Mucosa of descending colon (tissue), 3 donors: Measurements from ENCODE around the gene ZNF559. TPM values are rescaled to one million over a fixed set of nuclear protein-coding genes. Genes with fewer than 3 reads are reported as not detected.
"Not testable (repeated sequence)": the region's sequence is repeated elsewhere in the genome, so short reads cannot be mapped to it uniquely, and the experiment has no call there.

Experiments
- ATAC-seq: fragments of 200-7000 bp; cut with Tn5 transposase; one replicate; pipeline ENCODE4 v1.9.1; 2020; ENCODE audit warnings: mild to moderate bottlenecking, moderate library complexity
- DNase-seq, 3 donors: peaks; one replicate each; pipeline ENCODE4 v3.0.0-alpha.2; 2020
- H3K36me3 ChIP-seq: fragments of 200-600 bp; one replicate; pipeline ENCODE4 v1.8.0; 2021; ENCODE audit warnings: low read depth, mild to moderate bottlenecking
- H3K4me1 ChIP-seq: fragments of 200-600 bp; one replicate; pipeline ENCODE4 v1.8.0; 2021; ENCODE audit warnings: low read depth, mild to moderate bottlenecking
- H3K4me3 ChIP-seq: fragments of 200-600 bp; one replicate; pipeline ENCODE4 v1.8.0; 2021; ENCODE audit warnings: mild to moderate bottlenecking
- H3K9me3 ChIP-seq: fragments of 200-600 bp; one replicate; pipeline ENCODE4 v1.8.0; 2021; ENCODE audit warnings: mild to moderate bottlenecking
- CTCF ChIP-seq: fragments of 200-600 bp; IDR thresholded peaks from one replicate; pipeline ENCODE4 v1.8.0; 2022; ENCODE audit warnings: antibody characterized with exemption, mild to moderate bottlenecking
- intact Hi-C, 2 donors: fragments of 100-400 bp; cut with DNase I in 1 of 2; cut with micrococcal nuclease in 1 of 2; formaldehyde crosslinking; loops; one replicate each; pipeline versions ENCODE4 v1.11.0 to v1.11.1; 2022; cut with DNase I, micrococcal nuclease
- long read RNA-seq, 2 donors: library from polyadenylated mRNA; unstranded; transcript quantifications; one replicate each; pipeline ENCODE4 v2.0.0, GENCODE V29; 2019 to 2021
- total RNA-seq, 3 donors: library from RNA; stranded (reverse); fragmentation: NEBNext Ultra II Directional in 2 of 3; extraction: Animal tissue kit (Norgen Biotek cat#: 25700) in 2 of 3; gene quantifications; one replicate each; pipeline versions ENCODE4 v1.2.1 to v1.2.4, GENCODE V29; 2021 to 2023
- donor health status: DM: no; HTN: no; CAD: no; lungs with moderate emphysema.
- donor health status: DM: no; HTN: no; CAD: no.
- donor health status: DM: no; HTN: yes; CAD: no.

ZNF559 gene
- total RNA-seq: 10 to 100 TPM in 2 of 3 donors, 1 to 10 TPM in 1; 7.8 to 19.5 (median 10.4) TPM
- long read RNA-seq, donor 1, full-length matches to known transcripts: 2 of 8 reads
- long read RNA-seq, donor 1, partial matches to known transcripts: 3 of 8 reads
- long read RNA-seq, donor 1, other reads (novel, unspliced or antisense): 3 of 8 reads
- long read RNA-seq, donor 2, partial matches to known transcripts: 0 of 1 reads
- long read RNA-seq, donor 2, other reads (novel, unspliced or antisense): 1 of 1 reads

- peak; percentile 99 for ATAC-seq
- H3K36me3 ChIP-seq: no peaks in the 10 kb centered on the region
- no peaks in the 10 kb centered on the region for H3K4me1 ChIP-seq
- H3K4me3 ChIP-seq: peak within 1 kb of the TSS; percentile 63
- intact Hi-C loops: no loop called here
- peak; percentile 95 to 97 (median 95) for DNase-seq
- H3K9me3 ChIP-seq: peaks cover 52% of the 10 kb centered on the region
- no peak for TF ChIP-seq CTCF
These were observed at the start of gene ZNF559 for GRCh38 chr19:9323919-9324583. Gene ZNF559 (plus strand): TSS chr19:9324179. CDS start chr19:9338550, 14,371 bp downstream.

- intact Hi-C loops, ATAC-seq, DNase-seq, H3K4me3 ChIP-seq, H3K4me1 ChIP-seq, H3K36me3 ChIP-seq: not testable (repeated sequence)
- H3K9me3 ChIP-seq: peaks cover 46% of the 10 kb centered on the region
These were observed 40.5 kb upstream of the ZNF559 start for GRCh38 chr19:9283485-9283884.

DNA sequence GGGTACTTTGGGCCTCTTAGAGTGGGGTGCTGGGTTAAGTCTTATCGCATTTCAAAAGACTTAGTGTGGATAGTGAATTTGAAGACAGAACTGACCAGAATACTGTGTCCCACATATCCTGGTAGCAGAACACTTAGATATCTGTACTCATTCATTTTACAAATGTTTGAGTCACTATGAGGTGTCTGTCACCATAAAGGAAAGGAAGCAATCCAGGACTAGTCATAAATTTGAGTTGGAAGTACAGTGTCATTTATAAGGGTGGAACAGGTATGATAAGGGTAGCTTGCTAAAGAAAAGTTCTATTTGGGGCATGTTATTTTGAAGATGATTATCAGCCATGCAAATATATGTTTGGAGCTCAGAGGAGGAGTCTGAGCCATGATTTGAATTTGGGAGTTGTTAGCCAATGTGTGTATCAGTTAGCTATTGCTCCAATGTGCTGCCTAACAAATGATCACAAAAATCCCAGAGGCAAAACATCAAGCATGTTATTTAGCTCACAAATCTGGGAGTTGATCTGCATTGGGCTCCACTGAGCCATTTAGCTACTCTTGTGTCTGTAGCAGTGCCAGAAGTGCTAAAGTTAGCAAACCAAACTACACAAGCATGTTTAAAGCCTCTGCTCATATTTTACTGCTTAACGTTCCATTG is 34.6 kb upstream of the ZNF559 start:
- Histone ChIP-seq H3K9me3 (peaks cover 97% of the 10 kb centered on the region), H3K4me1 (no peaks in the 10 kb centered on the region), H3K4me3 (no peak overlapping the region), H3K36me3 (no peaks in the 10 kb centered on the region)
- TF ChIP-seq CTCF: no peak
- intact Hi-C loops: no loop called here
- DNase-seq (no peak), ATAC-seq (no peak)

- ATAC-seq: no peak
- TF ChIP-seq CTCF: no peak
- Histone ChIP-seq H3K36me3 (no peaks in the 10 kb centered on the region), H3K4me3 (no peak overlapping the region), H3K9me3 (peaks cover 100% of the 10 kb centered on the region), H3K4me1 (no peaks in the 10 kb centered on the region)
- intact Hi-C loops: no loop called here
- DNase-seq: no peak
These were observed 28.5 kb upstream of the ZNF559 start for GRCh38 chr19:9295411-9295849.

GRCh38 chr19:9296336-9296735 is 27.6 kb upstream of the ZNF559 start:
- Histone ChIP-seq H3K9me3 (peaks cover 100% of the 10 kb centered on the region), H3K36me3 (no peaks in the 10 kb centered on the region), H3K4me1 (no peaks in the 10 kb centered on the region), H3K4me3 (no peak overlapping the region)
- no peak for TF ChIP-seq CTCF
- DNase-seq: no peak
- intact Hi-C loops: no loop called here
- ATAC-seq: no peak

DNA sequence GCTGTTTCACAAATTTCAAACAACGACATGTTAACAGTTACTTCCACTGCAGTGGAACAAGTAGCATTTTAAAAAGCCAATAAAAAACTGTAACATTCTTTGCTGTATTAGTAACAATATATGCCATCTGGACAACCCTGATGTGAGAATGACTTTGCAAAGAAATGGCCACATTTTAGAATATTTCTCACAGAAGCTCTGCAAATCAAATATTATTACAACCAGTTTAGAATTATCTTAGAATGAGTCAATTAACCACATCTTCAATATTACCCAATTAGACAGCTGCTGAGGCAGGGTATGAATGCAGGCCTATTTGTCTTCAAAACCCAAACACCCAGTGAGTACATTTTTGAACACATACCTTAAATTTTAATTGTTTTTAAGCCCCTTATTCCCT is 17.5 kb upstream of the ZNF559 start:
- H3K36me3 ChIP-seq: no peaks in the 10 kb centered on the region

More for the DNA sequence above, 17.5 kb upstream of the ZNF559 start:
- no peak overlapping the region for H3K4me3 ChIP-seq
- ATAC-seq: no peak
- intact Hi-C loops: no loop called here
- DNase-seq: no peak
- no peak for TF ChIP-seq CTCF
- H3K4me1 ChIP-seq: no peaks in the 10 kb centered on the region
- H3K9me3 ChIP-seq: peaks cover 9% of the 10 kb centered on the region
